ENCODE results near the gene DYNC1I2.
"Not testable (repeated sequence)": the region's sequence is repeated elsewhere in the genome, so short reads cannot be mapped to it uniquely, and the experiment has no call there.

DYNC1I2 gene

GRCh38 chr2:171774581-171774980, 87.3 kb downstream of the DYNC1I2 start:
- CTCF ChIA-PET; H3K36me3 ChIP-seq (ENCODE audit: control insufficient read depth in 4 of 4, insufficient read depth in 4 of 4, low read length in 3 of 4); H3K4me1 ChIP-seq (ENCODE audit: control extremely low read depth in 1 of 4, control insufficient read depth in 4 of 4, insufficient read depth in 4 of 4, low read length in 3 of 4); H3K27me3 ChIP-seq (replicated peaks in 2 of 5; ENCODE audit: control insufficient read depth in 4 of 5, insufficient read depth in 5 of 5, low read length in 4 of 5); POLR2A ChIA-PET; H3K27ac ChIP-seq (ENCODE audit: insufficient read depth in 1 of 2, low read depth in 1 of 2, low read length in 2 of 2, poor library complexity in 1 of 2, severe bottlenecking in 2 of 2); DNase-seq; H3K4me3 ChIP-seq (ENCODE audit: control insufficient read depth in 1 of 7, extremely low read depth in 1 of 7, insufficient read depth in 4 of 7, low read depth in 2 of 7, low read length in 6 of 7): not testable (repeated sequence)
- WGBS (ENCODE audit: insufficient coverage): 98% methylated on average over 19 of the region's 35 CpGs
- peaks cover 0 to 15% (median 10%) of the 10 kb centered on the region in 5 experiments for H3K9me3 ChIP-seq (ENCODE audit: control extremely low read depth in 1 of 5, control insufficient read depth in 4 of 5, insufficient read depth in 2 of 5, low read depth in 1 of 5, low read length in 4 of 5)

GRCh38 chr2:171778515-171778914, 91.2 kb downstream of the DYNC1I2 start:
- WGBS (ENCODE audit: insufficient coverage): 100% methylated on average over 1 of the region's 3 CpGs
- Histone ChIP-seq H3K27me3 (replicated peaks in 2 of 5; ENCODE audit: control insufficient read depth in 4 of 5, insufficient read depth in 5 of 5, low read length in 4 of 5) (no peaks in the 10 kb centered on the region), H3K4me3 (ENCODE audit: control insufficient read depth in 1 of 7, extremely low read depth in 1 of 7, insufficient read depth in 4 of 7, low read depth in 2 of 7, low read length in 6 of 7) (no peak overlapping the region), H3K9me3 (ENCODE audit: control extremely low read depth in 1 of 5, control insufficient read depth in 4 of 5, insufficient read depth in 2 of 5, low read depth in 1 of 5, low read length in 4 of 5) (peaks cover 0 to 11% (median 6%) of the 10 kb centered on the region in 5 experiments), H3K36me3 (ENCODE audit: control insufficient read depth in 4 of 4, insufficient read depth in 4 of 4, low read length in 3 of 4) (peaks cover 0 to 13% (median under 1%) of the 10 kb centered on the region in 4 experiments), H3K27ac (ENCODE audit: insufficient read depth in 1 of 2, low read depth in 1 of 2, low read length in 2 of 2, poor library complexity in 1 of 2, severe bottlenecking in 2 of 2) (no peak overlapping the region), H3K4me1 (ENCODE audit: control extremely low read depth in 1 of 4, control insufficient read depth in 4 of 4, insufficient read depth in 4 of 4, low read length in 3 of 4) (no peaks in the 10 kb centered on the region)
- CTCF ChIA-PET: interaction anchor here (1.0 kb wide), 1 partner anchor 9 kb away, joined by 3 read pairs; no protein-coding TSS in a partner anchor
- no peak for DNase-seq
- POLR2A ChIA-PET: no interaction called here

GRCh38 chr2:171785450-171785849, 98.2 kb downstream of the DYNC1I2 start:
- Histone ChIP-seq H3K4me3 (ENCODE audit: control insufficient read depth in 1 of 7, extremely low read depth in 1 of 7, insufficient read depth in 4 of 7, low read depth in 2 of 7, low read length in 6 of 7) (no peak overlapping the region), H3K27ac (ENCODE audit: insufficient read depth in 1 of 2, low read depth in 1 of 2, low read length in 2 of 2, poor library complexity in 1 of 2, severe bottlenecking in 2 of 2) (no peak overlapping the region), H3K9me3 (ENCODE audit: control extremely low read depth in 1 of 5, control insufficient read depth in 4 of 5, insufficient read depth in 2 of 5, low read depth in 1 of 5, low read length in 4 of 5) (peaks cover 0 to 3% (median 0%) of the 10 kb centered on the region in 5 experiments), H3K27me3 (replicated peaks in 2 of 5; ENCODE audit: control insufficient read depth in 4 of 5, insufficient read depth in 5 of 5, low read length in 4 of 5) (no peaks in the 10 kb centered on the region), H3K36me3 (ENCODE audit: control insufficient read depth in 4 of 4, insufficient read depth in 4 of 4, low read length in 3 of 4) (peaks cover 13 to 62% (median 32%) of the 10 kb centered on the region in 4 experiments), H3K4me1 (ENCODE audit: control extremely low read depth in 1 of 4, control insufficient read depth in 4 of 4, insufficient read depth in 4 of 4, low read length in 3 of 4) (no peaks in the 10 kb centered on the region)
- POLR2A ChIA-PET: no interaction called here
- DNase-seq: no peak
- CTCF ChIA-PET: interaction anchor here (1.1 kb wide), 1 partner anchor 334 kb away, joined by 3 read pairs; no protein-coding TSS in a partner anchor
- 100% methylated on average over 3 of the region's 3 CpGs for WGBS (ENCODE audit: insufficient coverage)

GRCh38 chr2:171787333-171788072, 100.2 kb downstream of the DYNC1I2 start:
- peaks cover 13 to 68% (median 34%) of the 10 kb centered on the region in 4 experiments for H3K36me3 ChIP-seq (ENCODE audit: control insufficient read depth in 4 of 4, insufficient read depth in 4 of 4, low read length in 3 of 4)
- H3K4me3 ChIP-seq (ENCODE audit: control insufficient read depth in 1 of 7, extremely low read depth in 1 of 7, insufficient read depth in 4 of 7, low read depth in 2 of 7, low read length in 6 of 7): no peak overlapping the region
- WGBS (ENCODE audit: insufficient coverage): 100% methylated on average over 9 of the region's 11 CpGs
- H3K9me3 ChIP-seq (ENCODE audit: control extremely low read depth in 1 of 5, control insufficient read depth in 4 of 5, insufficient read depth in 2 of 5, low read depth in 1 of 5, low read length in 4 of 5): no peaks in the 10 kb centered on the region
- no peak for DNase-seq
- H3K27ac ChIP-seq (ENCODE audit: insufficient read depth in 1 of 2, low read depth in 1 of 2, low read length in 2 of 2, poor library complexity in 1 of 2, severe bottlenecking in 2 of 2): no peak overlapping the region
- H3K27me3 ChIP-seq (replicated peaks in 2 of 5; ENCODE audit: control insufficient read depth in 4 of 5, insufficient read depth in 5 of 5, low read length in 4 of 5): no peaks in the 10 kb centered on the region
- ChIA-PET CTCF (interaction anchor here (0.7 kb wide), 1 partner anchor 9 kb away, joined by 3 read pairs; no protein-coding TSS in a partner anchor), POLR2A (no interaction called here)
- peaks cover 0 to 2% (median 0%) of the 10 kb centered on the region in 4 experiments for H3K4me1 ChIP-seq (ENCODE audit: control extremely low read depth in 1 of 4, control insufficient read depth in 4 of 4, insufficient read depth in 4 of 4, low read length in 3 of 4)

- Histone ChIP-seq H3K4me3 (ENCODE audit: control insufficient read depth in 1 of 7, extremely low read depth in 1 of 7, insufficient read depth in 4 of 7, low read depth in 2 of 7, low read length in 6 of 7) (no peak overlapping the region), H3K27ac (ENCODE audit: insufficient read depth in 1 of 2, low read depth in 1 of 2, low read length in 2 of 2, poor library complexity in 1 of 2, severe bottlenecking in 2 of 2) (no peak overlapping the region), H3K36me3 (ENCODE audit: control insufficient read depth in 4 of 4, insufficient read depth in 4 of 4, low read length in 3 of 4) (peaks cover 12 to 62% (median 36%) of the 10 kb centered on the region in 4 experiments), H3K27me3 (replicated peaks in 2 of 5; ENCODE audit: control insufficient read depth in 4 of 5, insufficient read depth in 5 of 5, low read length in 4 of 5) (no peaks in the 10 kb centered on the region), H3K4me1 (ENCODE audit: control extremely low read depth in 1 of 4, control insufficient read depth in 4 of 4, insufficient read depth in 4 of 4, low read length in 3 of 4) (peaks cover under 1 to 5% (median 3%) of the 10 kb centered on the region in 4 experiments), H3K9me3 (ENCODE audit: control extremely low read depth in 1 of 5, control insufficient read depth in 4 of 5, insufficient read depth in 2 of 5, low read depth in 1 of 5, low read length in 4 of 5) (no peaks in the 10 kb centered on the region)
- ChIA-PET CTCF (no interaction called here), POLR2A (no interaction called here)
- no peak for DNase-seq
- WGBS (ENCODE audit: insufficient coverage): 88% methylated on average over 5 of the region's 7 CpGs
Observed at GRCh38 chr2:171788316-171788993, 101.2 kb downstream of the DYNC1I2 start.

GRCh38 chr2:171789956-171790355, 102.7 kb downstream of the DYNC1I2 start:
- POLR2A ChIA-PET: no interaction called here
- 92% methylated on average over 5 of the region's 6 CpGs for WGBS (ENCODE audit: insufficient coverage)
- Histone ChIP-seq H3K27me3 (replicated peaks in 2 of 5; ENCODE audit: control insufficient read depth in 4 of 5, insufficient read depth in 5 of 5, low read length in 4 of 5) (no peaks in the 10 kb centered on the region), H3K4me1 (ENCODE audit: control extremely low read depth in 1 of 4, control insufficient read depth in 4 of 4, insufficient read depth in 4 of 4, low read length in 3 of 4) (peaks cover 7 to 17% (median 16%) of the 10 kb centered on the region in 4 experiments), H3K36me3 (ENCODE audit: control insufficient read depth in 4 of 4, insufficient read depth in 4 of 4, low read length in 3 of 4) (peaks cover 2 to 50% (median 27%) of the 10 kb centered on the region in 4 experiments), H3K4me3 (ENCODE audit: control insufficient read depth in 1 of 7, extremely low read depth in 1 of 7, insufficient read depth in 4 of 7, low read depth in 2 of 7, low read length in 6 of 7) (no peak overlapping the region), H3K9me3 (ENCODE audit: control extremely low read depth in 1 of 5, control insufficient read depth in 4 of 5, insufficient read depth in 2 of 5, low read depth in 1 of 5, low read length in 4 of 5) (no peaks in the 10 kb centered on the region), H3K27ac (ENCODE audit: insufficient read depth in 1 of 2, low read depth in 1 of 2, low read length in 2 of 2, poor library complexity in 1 of 2, severe bottlenecking in 2 of 2) (no peak overlapping the region)
- CTCF ChIA-PET: interaction anchor here (1.0 to 1.8 kb wide), 3 partner anchors 11 to 22 kb away, joined by 3 to 5 read pairs (median 4); no protein-coding TSS in a partner anchor
- no peak for DNase-seq

GRCh38 chr2:171791361-171791760, 104.1 kb downstream of the DYNC1I2 start:
- POLR2A ChIA-PET: no interaction called here

More at GRCh38 chr2:171791361-171791760, 104.1 kb downstream of the DYNC1I2 start:
- H3K36me3 ChIP-seq (ENCODE audit: control insufficient read depth in 4 of 4, insufficient read depth in 4 of 4, low read length in 3 of 4): peaks cover 2 to 41% (median 19%) of the 10 kb centered on the region in 4 experiments
- H3K27me3 ChIP-seq (replicated peaks in 2 of 5; ENCODE audit: control insufficient read depth in 4 of 5, insufficient read depth in 5 of 5, low read length in 4 of 5): no peaks in the 10 kb centered on the region
- H3K4me1 ChIP-seq (ENCODE audit: control extremely low read depth in 1 of 4, control insufficient read depth in 4 of 4, insufficient read depth in 4 of 4, low read length in 3 of 4): peaks cover 8 to 25% (median 22%) of the 10 kb centered on the region in 4 experiments
- H3K4me3 ChIP-seq (ENCODE audit: control insufficient read depth in 1 of 7, extremely low read depth in 1 of 7, insufficient read depth in 4 of 7, low read depth in 2 of 7, low read length in 6 of 7): no peak overlapping the region
- H3K9me3 ChIP-seq (ENCODE audit: control extremely low read depth in 1 of 5, control insufficient read depth in 4 of 5, insufficient read depth in 2 of 5, low read depth in 1 of 5, low read length in 4 of 5): no peaks in the 10 kb centered on the region
- no peak overlapping the region for H3K27ac ChIP-seq (ENCODE audit: insufficient read depth in 1 of 2, low read depth in 1 of 2, low read length in 2 of 2, poor library complexity in 1 of 2, severe bottlenecking in 2 of 2)
- 98% methylated on average over 4 of the region's 4 CpGs for WGBS (ENCODE audit: insufficient coverage)
- CTCF ChIA-PET: interaction anchor here (1.8 kb wide), 1 partner anchor 9 kb away, joined by 5 read pairs; no protein-coding TSS in a partner anchor
- no peak for DNase-seq
